Fibroblast of skin of right biceps (primary cell): Measurements from ENCODE around the gene SLC2A13.

Experiments used
- DNase-seq: peaks from one replicate; pipeline ENCODE4 v3.0.0-alpha.2; 2013

The SLC2A13 gene

GRCh38 chr12:39712334-39712733, 393.5 kb downstream of the SLC2A13 start:
- DNase-seq, result no peak
